HepG2 (cell line): ENCODE measurements around the gene TTBK1. TPM values are rescaled to one million over a fixed set of nuclear protein-coding genes. Genes with fewer than 3 reads are reported as not detected.
A peak's percentile ranks its signal among the peaks of the same experiment; 100 is the strongest.

Experiments
- ARID2 ChIP-seq: sonication (generic); formaldehyde crosslinking; IDR thresholded peaks from 2 replicates; pipeline ENCODE4 v1.8.1; 2022; ENCODE audit warnings: mild to moderate bottlenecking, missing genetic modification reagents, borderline replicate concordance
- ARNT ChIP-seq: fragments of 450-650 bp; IDR thresholded peaks from 2 replicates; pipeline ENCODE4 v1.6.1; 2017
- BCL6 ChIP-seq: IDR thresholded peaks from 2 replicates; pipeline ENCODE4 v1.6.1; 2016; ENCODE audit warnings: missing genetic modification reagents, missing compliant biosample characterization
- ELF3 ChIP-seq: IDR thresholded peaks from 2 replicates; pipeline ENCODE4 v1.6.1; 2016; ENCODE audit warnings: missing genetic modification reagents, missing compliant biosample characterization
- EZH2 ChIP-seq: conservative IDR thresholded peaks from 2 replicates; pipeline ENCODE4 v1.6.1; 2012; ENCODE audit warnings: mild to moderate bottlenecking, low read depth, low read length, moderate library complexity
- KMT2A ChIP-seq: sonication (generic); formaldehyde crosslinking; IDR thresholded peaks from 2 replicates; pipeline ENCODE4 v1.4.0; 2020; ENCODE audit warnings: missing genetic modification reagents
- MAFF ChIP-seq: IDR thresholded peaks from 2 replicates; pipeline ENCODE4 v1.6.1; 2011; ENCODE audit warnings: low read depth, low read length, improper control_type of control experiment
- NCOR1 ChIP-seq: fragments of 200-600 bp; sonication (generic); IDR thresholded peaks from 2 replicates; pipeline ENCODE4 v1.7.0; 2017; ENCODE audit warnings: antibody characterized with exemption, low read length, borderline replicate concordance
- NR2C2 ChIP-seq: sonication (generic); formaldehyde crosslinking; IDR thresholded peaks from 2 replicates; pipeline ENCODE4 v1.4.0; 2020; ENCODE audit warnings: missing genetic modification reagents, mild to moderate bottlenecking, moderate library complexity, borderline replicate concordance
- PTBP1 ChIP-seq: fragments of 200-400 bp; formaldehyde crosslinking; IDR thresholded peaks from 2 replicates; pipeline ENCODE4 v1.6.1; 2018; ENCODE audit warnings: low read length, low read depth; ENCODE audit not compliant: poor library complexity, severe bottlenecking
- RAD51 ChIP-seq: fragments of 450-650 bp; IDR thresholded peaks from 2 replicates; pipeline ENCODE4 v1.6.1; 2016; ENCODE audit warnings: borderline replicate concordance
- STAT5B ChIP-seq: sonication (generic); formaldehyde crosslinking; IDR thresholded peaks from 2 replicates; pipeline ENCODE4 v1.4.0; 2020; ENCODE audit warnings: missing genetic modification reagents
- SYNCRIP ChIP-seq: fragments of 200-400 bp; formaldehyde crosslinking; IDR thresholded peaks from 2 replicates; pipeline ENCODE4 v1.6.1; 2018; ENCODE audit warnings: mild to moderate bottlenecking, low read depth, low read length; ENCODE audit not compliant: insufficient read depth
- TGIF2 ChIP-seq: IDR thresholded peaks from 2 replicates; pipeline ENCODE4 v1.6.1; 2016; ENCODE audit warnings: control low read depth, missing compliant biosample characterization
- WIZ ChIP-seq: sonication (generic); formaldehyde crosslinking; IDR thresholded peaks from 2 replicates; pipeline ENCODE4 v1.5.1; 2020; ENCODE audit warnings: mild to moderate bottlenecking, missing genetic modification reagents
- ZBTB4 ChIP-seq: sonication (generic); formaldehyde crosslinking; IDR thresholded peaks from 2 replicates; pipeline ENCODE4 v1.4.0; 2020; ENCODE audit warnings: missing genetic modification reagents, mild to moderate bottlenecking, borderline replicate concordance
- ZFAT ChIP-seq: sonication (generic); formaldehyde crosslinking; conservative IDR thresholded peaks from 2 replicates; pipeline ENCODE4 v1.8.1; 2023; ENCODE audit warnings: missing genetic modification reagents, inconsistent platforms
- ZGPAT ChIP-seq: IDR thresholded peaks from 2 replicates; pipeline ENCODE4 v1.6.1; 2016; ENCODE audit warnings: mild to moderate bottlenecking
- ZNF20 ChIP-seq: sonication (generic); formaldehyde crosslinking; IDR thresholded peaks from 2 replicates; pipeline ENCODE4 v1.4.0; 2020; ENCODE audit warnings: mild to moderate bottlenecking, moderate library complexity, missing genetic modification reagents
- ZNF282 ChIP-seq: fragments of 450-650 bp; IDR thresholded peaks from 2 replicates; pipeline ENCODE4 v1.6.1; 2018; ENCODE audit not compliant: partially characterized antibody
- ZNF510 ChIP-seq: sonication (generic); formaldehyde crosslinking; IDR thresholded peaks from 2 replicates; pipeline ENCODE4 v1.4.0; 2020; ENCODE audit warnings: low read depth, mild to moderate bottlenecking, missing genetic modification reagents
- ZNF598 ChIP-seq: sonication (generic); formaldehyde crosslinking; IDR thresholded peaks from 2 replicates; pipeline ENCODE4 v1.5.1; 2020; ENCODE audit warnings: mild to moderate bottlenecking, missing genetic modification reagents, borderline replicate concordance
- ZNF672 ChIP-seq: sonication (generic); formaldehyde crosslinking; IDR thresholded peaks from 2 replicates; pipeline ENCODE4 v1.8.1; 2022; ENCODE audit warnings: missing genetic modification reagents
- ZNF747 ChIP-seq: sonication (generic); formaldehyde crosslinking; IDR thresholded peaks from 2 replicates; pipeline ENCODE4 v1.8.1; 2023; ENCODE audit warnings: missing genetic modification reagents, mild to moderate bottlenecking, borderline replicate concordance
- ZNF800 ChIP-seq: sonication (generic); formaldehyde crosslinking; IDR thresholded peaks from 2 replicates; pipeline ENCODE4 v1.4.0; 2020; ENCODE audit warnings: missing genetic modification reagents
- ZNF883 ChIP-seq: sonication (generic); formaldehyde crosslinking; IDR thresholded peaks from 2 replicates; pipeline ENCODE4 v1.5.1; 2020; ENCODE audit warnings: mild to moderate bottlenecking, missing genetic modification reagents; ENCODE audit errors: not compliant biosample characterization
- polyA plus RNA-seq, 8 experiments: library from polyadenylated mRNA; depleted of rRNA in 3 of 8; stranded (reverse) in 7 of 8; unstranded in 1 of 8; fragments of >200 nt; fragmentation: Illumina TruSeq in 4 of 8; extraction: Trizol in 4 of 8; gene quantifications; 2 replicates each; pipeline versions ENCODE4 v1.2.1 to v1.2.3, GENCODE V29; 2011 to 2016; ENCODE audit warnings: low read depth in 4 of 8, missing spikeins in 1 of 8, mixed read lengths in 1 of 8; ENCODE audit not compliant: insufficient read depth in 1 of 8
- total RNA-seq, 5 experiments: library from RNA; depleted of rRNA; stranded (reverse); fragments of >200 nt; fragmentation: Illumina TruSeq; extraction: Trizol; gene quantifications; 2 replicates each; pipeline ENCODE4 v1.2.3, GENCODE V29; 2016; ENCODE audit warnings: low read depth in 1 of 5

The TTBK1 gene
- total and polyA plus RNA-seq, 2 of the 13 experiments (the other 11 are each of a cell fraction or from before 2014, with no cell fraction given), result 0.24 to 0.33 TPM

GRCh38 chr6:43274916-43275597 is 31.8 kb downstream of the TTBK1 start (continued):
- TF ChIP-seq KMT2A (CRISPR knock-in tag) (peak; percentile 64), ZNF510 (CRISPR knock-in tag) (peak; percentile 81; the same call in 1 of the 2 replicates), ZNF598 (no peak), EZH2 (no peak), NR2C2 (CRISPR knock-in tag) (peak; percentile 63; the same call in 1 of the 2 replicates), ZNF747 (CRISPR knock-in tag) (no peak; the same call in 1 of the 2 replicates), ZNF20 (CRISPR knock-in tag) (no peak), PTBP1 (no peak), TGIF2 (CRISPR knock-in tag) (no peak; the same call in 1 of the 2 replicates), STAT5B (CRISPR knock-in tag) (no peak; the same call in 1 of the 2 replicates), BCL6 (CRISPR knock-in tag) (no peak; the same call in 1 of the 2 replicates), ZBTB4 (CRISPR knock-in tag) (no peak), MAFF (no peak), ZNF672 (CRISPR knock-in tag) (no peak), SYNCRIP (no peak), ARNT (no peak), ZFAT (CRISPR knock-in tag) (no peak), ZGPAT (CRISPR knock-in tag) (peak; percentile 35; the same call in 1 of the 2 replicates), ELF3 (CRISPR knock-in tag) (peak; percentile 38), ARID2 (no peak), ZNF282 (no peak), ZNF800 (CRISPR knock-in tag) (no peak), ZNF883 (CRISPR knock-in tag) (peak; percentile 81), WIZ (CRISPR knock-in tag) (no peak), NCOR1 (peak; percentile 89), RAD51 (no peak)
